ENCODE measurements around the gene ARAP1.
A peak's percentile ranks its signal among the peaks of the same experiment; 100 is the strongest.

ARAP1 gene

GRCh38 chr11:72682238-72682857, 69.9 kb downstream of the ARAP1 start:
- no peak for DNase-seq (ENCODE audit: extremely low spot score)
- no peak for TF ChIP-seq CTCF (IDR thresholded peaks at IDR 0.05; ENCODE audit: control extremely low read depth, extremely low read depth, low read depth, missing control alignments)
- ChIA-PET CTCF (interaction anchor here (0.6 to 9.2 kb wide), 10 partner anchors 8 to 495 kb away, joined by 3 to 117 read pairs (median 21); no protein-coding TSS in a partner anchor), POLR2A (interaction anchor here (0.6 kb wide), 1 partner anchor 252 kb away, joined by 4 read pairs; no protein-coding TSS in a partner anchor)

- no peak for TF ChIP-seq CTCF (IDR thresholded peaks at IDR 0.05; ENCODE audit: control extremely low read depth, extremely low read depth, low read depth, missing control alignments)
- ChIA-PET CTCF (interaction anchor here (0.9 to 9.2 kb wide), 10 partner anchors 9 to 496 kb away, joined by 3 to 117 read pairs (median 21); no protein-coding TSS in a partner anchor), POLR2A (no interaction called here)
- DNase-seq (ENCODE audit: extremely low spot score), result no peak
Observed at GRCh38 chr11:72681226-72682153, 70.7 kb downstream of the ARAP1 start.

GRCh38 chr11:72680624-72681158, 71.5 kb downstream of the ARAP1 start:
- ChIA-PET POLR2A (interaction anchor here (0.9 kb wide), 1 partner anchor 12 kb away, joined by 3 read pairs; no protein-coding TSS in a partner anchor), CTCF (interaction anchor here (0.9 to 9.2 kb wide), 6 partner anchors 12 to 209 kb away, joined by 3 to 117 read pairs (median 17); no protein-coding TSS in a partner anchor)
- no peak for TF ChIP-seq CTCF (IDR thresholded peaks at IDR 0.05; ENCODE audit: control extremely low read depth, extremely low read depth, low read depth, missing control alignments)
- no peak for DNase-seq (ENCODE audit: extremely low spot score)

GRCh38 chr11:72679869-72680268, 72.3 kb downstream of the ARAP1 start:
- DNase-seq (ENCODE audit: extremely low spot score), result no peak
- ChIA-PET CTCF (interaction anchor here (1.2 to 9.2 kb wide), 2 partner anchors 11 to 113 kb away, joined by 3 to 117 read pairs; no protein-coding TSS in a partner anchor), POLR2A (interaction anchor here (0.9 kb wide), 1 partner anchor 11 kb away, joined by 3 read pairs; no protein-coding TSS in a partner anchor)
- TF ChIP-seq CTCF (IDR thresholded peaks at IDR 0.05; ENCODE audit: control extremely low read depth, extremely low read depth, low read depth, missing control alignments), result no peak

GRCh38 chr11:72678524-72678923, 73.7 kb downstream of the ARAP1 start:
- ChIA-PET CTCF (interaction anchor here (1.0 to 9.2 kb wide), 6 partner anchors 9 to 208 kb away, joined by 3 to 117 read pairs (median 4); no protein-coding TSS in a partner anchor), POLR2A (no interaction called here)
- TF ChIP-seq CTCF (IDR thresholded peaks at IDR 0.05; ENCODE audit: control extremely low read depth, extremely low read depth, low read depth, missing control alignments), result no peak
- no peak for DNase-seq (ENCODE audit: extremely low spot score)

GRCh38 chr11:72676861-72677341, 75.3 kb downstream of the ARAP1 start:
- ChIA-PET CTCF (interaction anchor here (1.0 to 1.5 kb wide), 2 partner anchors 14 to 90 kb away, joined by 3 to 4 read pairs; no protein-coding TSS in a partner anchor), POLR2A (interaction anchor here (0.8 kb wide), 1 partner anchor 8 kb away, joined by 3 read pairs; no protein-coding TSS in a partner anchor)
- DNase-seq (ENCODE audit: extremely low spot score), result peak; percentile 71
- no peak for TF ChIP-seq CTCF (IDR thresholded peaks at IDR 0.05; ENCODE audit: control extremely low read depth, extremely low read depth, low read depth, missing control alignments)

Data from GM10248 (cell line).